HFF-Myc (cell line): ENCODE results near the gene RNF181.

Experiments
- DNase-seq: peaks from one replicate; pipeline ENCODE4 v3.0.0-alpha.2; 2011; ENCODE audit warnings: low read depth; ENCODE audit errors: extremely low read depth
- H3K4me3 ChIP-seq: replicated peaks from 2 replicates; pipeline ENCODE4 v1.5.1; 2011; ENCODE audit warnings: low read depth, mild to moderate bottlenecking, control low read depth, low read length
- TF ChIP-seq, protein P1 (sequence below): IDR thresholded peaks from 2 replicates; pipeline ENCODE4 v1.5.1; 2012; ENCODE audit warnings: mild to moderate bottlenecking, low read depth, low read length, control low read depth; ENCODE audit errors: missing control alignments

RNF181 gene

DNA sequence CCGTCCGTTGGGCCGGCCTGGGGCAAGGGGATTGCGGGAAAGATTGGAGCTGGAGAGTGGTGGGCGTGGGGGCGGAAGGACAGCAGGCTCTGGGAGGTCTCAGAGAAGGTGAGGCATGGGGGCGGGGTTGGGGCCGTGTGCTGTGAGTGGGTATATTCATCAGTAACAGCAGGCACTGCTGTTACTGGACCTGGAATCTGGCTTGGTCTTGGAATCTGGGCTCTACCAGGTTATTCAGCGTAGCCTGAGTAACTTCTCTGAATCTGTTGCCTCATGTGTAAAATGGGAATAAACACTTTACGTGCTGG lies 435 bp downstream of the RNF181 start:
- no peak for DNase-seq
- TF ChIP-seq, protein P1, sequence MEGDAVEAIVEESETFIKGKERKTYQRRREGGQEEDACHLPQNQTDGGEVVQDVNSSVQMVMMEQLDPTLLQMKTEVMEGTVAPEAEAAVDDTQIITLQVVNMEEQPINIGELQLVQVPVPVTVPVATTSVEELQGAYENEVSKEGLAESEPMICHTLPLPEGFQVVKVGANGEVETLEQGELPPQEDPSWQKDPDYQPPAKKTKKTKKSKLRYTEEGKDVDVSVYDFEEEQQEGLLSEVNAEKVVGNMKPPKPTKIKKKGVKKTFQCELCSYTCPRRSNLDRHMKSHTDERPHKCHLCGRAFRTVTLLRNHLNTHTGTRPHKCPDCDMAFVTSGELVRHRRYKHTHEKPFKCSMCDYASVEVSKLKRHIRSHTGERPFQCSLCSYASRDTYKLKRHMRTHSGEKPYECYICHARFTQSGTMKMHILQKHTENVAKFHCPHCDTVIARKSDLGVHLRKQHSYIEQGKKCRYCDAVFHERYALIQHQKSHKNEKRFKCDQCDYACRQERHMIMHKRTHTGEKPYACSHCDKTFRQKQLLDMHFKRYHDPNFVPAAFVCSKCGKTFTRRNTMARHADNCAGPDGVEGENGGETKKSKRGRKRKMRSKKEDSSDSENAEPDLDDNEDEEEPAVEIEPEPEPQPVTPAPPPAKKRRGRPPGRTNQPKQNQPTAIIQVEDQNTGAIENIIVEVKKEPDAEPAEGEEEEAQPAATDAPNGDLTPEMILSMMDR: no peak
- H3K4me3 ChIP-seq: peak overlapping the region; percentile 67

DNA sequence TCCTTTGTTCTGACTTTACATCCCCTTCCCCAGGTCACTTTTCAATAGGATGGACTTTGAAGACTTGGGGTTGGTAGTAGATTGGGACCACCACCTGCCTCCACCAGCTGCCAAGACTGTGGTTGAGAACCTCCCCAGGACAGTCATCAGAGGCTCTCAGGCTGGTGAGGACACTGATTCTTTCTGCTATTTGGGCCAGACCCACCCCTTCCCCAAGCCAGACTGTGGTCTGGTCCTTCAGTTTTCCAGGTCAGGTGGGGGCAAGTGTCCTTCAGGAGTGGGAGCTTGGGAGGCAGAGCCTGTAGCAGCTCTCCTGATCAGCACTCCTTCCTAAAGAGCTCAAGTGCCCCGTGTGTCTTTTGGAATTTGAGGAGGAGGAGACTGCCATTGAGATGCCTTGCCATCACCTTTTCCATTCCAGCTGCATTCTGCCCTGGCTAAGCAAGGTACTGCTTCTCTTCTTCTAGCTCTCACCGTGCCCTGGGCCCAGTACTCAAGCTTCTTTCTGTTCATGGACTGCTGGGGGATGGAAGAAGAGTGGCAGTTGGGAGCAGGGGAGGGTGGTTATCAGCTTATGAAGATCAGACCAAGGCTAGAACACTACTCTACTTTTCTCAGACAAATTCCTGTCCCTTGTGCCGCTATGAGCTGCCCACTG lies 1.1 kb downstream of the RNF181 start:
- TF ChIP-seq, protein P1: no peak
- no peak for DNase-seq

DNA sequence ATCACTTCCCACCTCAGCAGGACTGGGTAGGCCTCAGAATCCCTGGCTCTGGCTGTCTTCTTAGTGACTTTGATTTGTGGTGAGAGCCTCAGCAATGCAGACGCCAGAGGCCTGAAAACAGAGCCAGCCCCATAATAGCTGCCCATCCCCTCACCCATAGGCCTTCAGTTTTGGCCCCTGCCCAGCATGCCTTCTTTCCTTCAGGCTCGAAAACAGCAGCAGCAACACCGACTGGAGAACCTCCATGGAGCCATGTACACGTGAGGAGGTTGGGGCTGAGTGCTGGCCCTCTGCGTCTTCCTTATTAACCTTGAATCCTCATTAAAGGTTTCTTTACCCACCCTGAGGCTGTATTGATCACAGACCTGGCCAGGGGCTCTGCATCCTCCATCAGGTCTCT lies 1.7 kb downstream of the RNF181 start:
- TF ChIP-seq, protein P1: no peak
- DNase-seq: no peak
- H3K4me3 ChIP-seq: no peak overlapping the region

More for the DNA sequence above, 1.1 kb downstream of the RNF181 start:
- H3K4me3 ChIP-seq: peak overlapping the region; percentile 67

DNA sequence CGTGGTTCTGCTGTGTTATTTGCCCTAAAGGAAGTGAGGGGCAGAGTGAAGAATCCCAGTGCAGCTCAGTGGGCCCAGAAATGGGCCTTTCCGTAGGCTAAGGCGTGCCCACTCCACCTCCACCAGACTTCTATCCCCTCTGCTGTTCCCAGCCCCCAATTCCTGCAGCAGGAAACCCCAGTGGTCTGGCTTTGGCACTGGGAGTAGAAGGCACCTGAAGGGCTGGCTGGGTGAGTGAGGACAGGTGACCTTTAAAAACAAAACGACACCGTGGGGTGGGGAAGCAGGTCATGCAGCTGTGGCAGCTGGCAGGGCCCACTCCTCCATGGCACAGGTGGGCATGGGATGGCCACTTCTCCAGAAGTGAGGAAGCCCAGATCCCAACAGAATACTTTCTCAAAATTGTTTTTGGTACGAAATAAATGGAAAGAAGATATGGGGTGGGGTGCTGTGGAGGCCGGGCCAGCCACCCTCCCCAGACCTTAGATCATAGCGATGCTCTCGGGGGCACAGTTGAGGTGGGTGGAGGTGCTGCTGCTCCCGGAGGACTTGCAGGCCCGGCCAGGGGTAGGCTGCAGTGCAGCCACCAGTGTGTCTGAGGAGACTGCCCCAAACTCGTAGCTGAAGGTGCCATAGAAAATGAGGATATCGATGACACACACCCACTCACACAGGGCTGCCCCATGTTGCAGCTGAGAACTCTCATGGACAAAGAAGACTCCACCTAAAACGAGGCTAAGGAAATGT lies 3.2 kb downstream of the RNF181 start:
- H3K4me3 ChIP-seq: no peak overlapping the region
- TF ChIP-seq, protein P1: no peak
- DNase-seq: no peak

DNA sequence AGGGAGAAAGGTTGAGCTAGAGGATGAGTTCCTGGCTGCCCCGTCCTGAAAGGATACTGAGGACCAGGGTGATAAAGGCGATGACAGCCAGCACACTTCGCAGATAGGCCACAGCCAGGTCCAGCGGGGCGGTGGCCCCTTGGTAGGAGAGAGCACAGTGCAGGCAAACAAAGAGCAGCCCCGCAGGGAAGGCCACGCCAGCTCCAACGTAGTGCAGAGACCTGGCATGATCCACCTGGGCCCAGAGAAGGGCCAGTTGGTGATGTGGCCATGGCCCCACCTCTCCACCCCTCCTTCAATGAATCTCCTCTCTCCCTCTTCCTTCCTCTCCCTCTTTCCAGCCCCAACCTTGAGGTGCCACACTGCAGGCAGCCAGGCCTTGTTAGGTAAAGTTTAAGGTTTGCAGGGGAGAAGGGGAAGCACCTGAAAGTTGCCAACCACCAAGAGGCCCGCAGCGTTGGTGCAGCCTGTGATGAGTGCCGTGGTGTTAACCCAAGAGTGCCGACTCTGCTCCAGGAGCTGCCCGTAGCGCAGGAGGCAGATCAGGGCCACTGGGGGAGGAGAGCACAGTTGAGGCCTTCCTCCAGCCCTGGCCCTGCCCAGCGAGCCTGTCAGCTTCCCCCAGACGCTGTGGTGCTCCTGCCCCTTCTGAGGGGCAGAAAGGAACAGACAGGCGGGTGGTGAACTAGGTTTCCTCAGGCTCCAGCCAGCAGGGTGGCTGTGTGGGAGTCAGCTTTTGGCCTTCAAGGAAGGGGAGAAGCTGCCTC lies 4.1 kb downstream of the RNF181 start:
- no peak overlapping the region for H3K4me3 ChIP-seq
- TF ChIP-seq, protein P1: no peak
- DNase-seq: no peak

DNA sequence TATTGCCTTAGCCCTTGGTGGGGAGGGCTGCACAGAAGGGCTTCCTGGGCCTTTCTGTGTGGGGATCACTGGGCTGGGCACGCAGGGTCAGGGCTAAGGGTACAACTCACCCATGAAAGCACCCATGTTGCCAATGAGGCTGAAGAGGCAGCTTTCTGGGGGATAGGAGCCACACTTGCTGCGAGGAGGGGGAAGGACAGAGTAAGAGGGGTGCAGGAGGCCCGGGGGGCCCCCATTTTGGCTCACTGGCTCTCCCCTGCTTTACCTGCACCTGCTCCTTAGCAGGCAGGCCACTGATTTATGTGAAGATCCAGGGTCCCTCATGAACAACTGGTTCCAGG lies 4.7 kb downstream of the RNF181 start:
- TF ChIP-seq, protein P1: no peak
- H3K4me3 ChIP-seq: no peak overlapping the region
- no peak for DNase-seq
